GM12892 (cell line): ENCODE data around the gene KHNYN.

Source experiments
- POLR2A ChIP-seq: IDR thresholded peaks from 2 replicates; pipeline ENCODE4 v1.6.1; 2011; ENCODE audit warnings: low read depth, low read length, control low read depth
- TAF1 ChIP-seq: IDR thresholded peaks from 2 replicates; pipeline ENCODE4 v1.6.1; 2011; ENCODE audit warnings: low read depth, mild to moderate bottlenecking, control low read depth, low read length, borderline replicate concordance

GRCh38 chr14:24441904-24442239 is 12.1 kb downstream of the KHNYN start:
- TF ChIP-seq POLR2A (no peak), TAF1 (no peak)
